GM20000 (cell line): Measurements from ENCODE around the gene ARAP1.

Experiments used
- DNase-seq: peaks from one replicate; pipeline ENCODE4 v3.0.0; 2012; ENCODE audit warnings: low spot score
- TF ChIP-seq, protein P1 (sequence below): IDR thresholded peaks from 2 replicates; pipeline ENCODE4 v1.5.1; 2012; ENCODE audit warnings: mild to moderate bottlenecking, control low read depth; ENCODE audit errors: extremely low read depth, missing control alignments

Gene ARAP1

DNA sequence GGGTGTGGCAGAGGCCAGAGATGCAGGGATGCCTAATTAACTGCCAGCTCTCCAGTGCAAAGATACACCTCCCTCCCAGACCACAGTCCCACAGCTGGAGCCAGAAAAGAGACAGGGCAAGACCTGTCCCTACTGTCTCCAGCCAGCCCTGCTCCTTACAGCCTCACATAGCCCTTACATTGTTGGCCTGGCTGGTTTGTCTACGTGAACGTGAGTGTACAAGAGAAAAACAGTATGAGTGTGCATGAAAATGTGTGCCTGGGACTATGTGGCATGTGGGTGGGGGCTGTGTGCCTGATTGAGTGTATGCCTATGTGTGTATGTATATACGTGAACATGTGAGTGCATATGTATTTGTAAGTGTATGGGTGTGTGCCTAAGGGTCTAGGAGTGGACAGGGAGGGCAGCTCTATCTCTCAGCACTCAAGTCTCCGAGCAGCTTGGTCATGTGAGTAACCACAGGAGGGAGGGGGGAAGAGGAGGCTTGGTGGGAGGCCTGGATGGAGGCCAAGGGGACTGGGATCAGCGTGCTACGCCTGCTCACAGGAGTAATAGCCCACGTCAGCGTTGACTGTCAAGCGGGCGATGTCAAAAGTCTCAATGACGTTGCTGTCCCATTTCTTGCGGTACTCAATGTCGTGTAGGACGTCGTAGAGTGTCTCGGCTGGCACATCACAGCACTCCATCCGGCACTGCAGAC lies 6.6 kb upstream of the ARAP1 start:
- DNase-seq = no peak
- TF ChIP-seq, protein P1, sequence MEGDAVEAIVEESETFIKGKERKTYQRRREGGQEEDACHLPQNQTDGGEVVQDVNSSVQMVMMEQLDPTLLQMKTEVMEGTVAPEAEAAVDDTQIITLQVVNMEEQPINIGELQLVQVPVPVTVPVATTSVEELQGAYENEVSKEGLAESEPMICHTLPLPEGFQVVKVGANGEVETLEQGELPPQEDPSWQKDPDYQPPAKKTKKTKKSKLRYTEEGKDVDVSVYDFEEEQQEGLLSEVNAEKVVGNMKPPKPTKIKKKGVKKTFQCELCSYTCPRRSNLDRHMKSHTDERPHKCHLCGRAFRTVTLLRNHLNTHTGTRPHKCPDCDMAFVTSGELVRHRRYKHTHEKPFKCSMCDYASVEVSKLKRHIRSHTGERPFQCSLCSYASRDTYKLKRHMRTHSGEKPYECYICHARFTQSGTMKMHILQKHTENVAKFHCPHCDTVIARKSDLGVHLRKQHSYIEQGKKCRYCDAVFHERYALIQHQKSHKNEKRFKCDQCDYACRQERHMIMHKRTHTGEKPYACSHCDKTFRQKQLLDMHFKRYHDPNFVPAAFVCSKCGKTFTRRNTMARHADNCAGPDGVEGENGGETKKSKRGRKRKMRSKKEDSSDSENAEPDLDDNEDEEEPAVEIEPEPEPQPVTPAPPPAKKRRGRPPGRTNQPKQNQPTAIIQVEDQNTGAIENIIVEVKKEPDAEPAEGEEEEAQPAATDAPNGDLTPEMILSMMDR = no peak

DNA sequence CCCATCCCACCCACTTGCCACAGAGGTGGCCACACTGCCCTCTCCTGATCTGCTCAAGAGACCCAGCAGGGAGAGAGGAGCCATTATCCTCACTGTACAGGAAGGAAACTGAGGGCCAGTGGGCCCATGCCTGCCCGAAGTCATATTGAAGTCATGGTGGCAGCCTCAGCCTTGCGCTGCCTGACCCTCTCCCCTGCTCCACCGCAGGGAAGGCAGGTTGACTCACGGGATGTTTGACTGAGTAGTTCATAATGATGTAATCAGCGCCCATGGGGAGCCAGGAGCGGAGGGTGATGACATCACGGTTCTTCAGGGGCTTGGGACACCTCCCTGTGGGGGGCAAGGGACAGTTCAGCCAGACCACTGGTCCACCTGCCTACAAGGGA lies 6.1 kb upstream of the ARAP1 start:
- TF ChIP-seq, protein P1 = no peak
- no peak for DNase-seq

DNA sequence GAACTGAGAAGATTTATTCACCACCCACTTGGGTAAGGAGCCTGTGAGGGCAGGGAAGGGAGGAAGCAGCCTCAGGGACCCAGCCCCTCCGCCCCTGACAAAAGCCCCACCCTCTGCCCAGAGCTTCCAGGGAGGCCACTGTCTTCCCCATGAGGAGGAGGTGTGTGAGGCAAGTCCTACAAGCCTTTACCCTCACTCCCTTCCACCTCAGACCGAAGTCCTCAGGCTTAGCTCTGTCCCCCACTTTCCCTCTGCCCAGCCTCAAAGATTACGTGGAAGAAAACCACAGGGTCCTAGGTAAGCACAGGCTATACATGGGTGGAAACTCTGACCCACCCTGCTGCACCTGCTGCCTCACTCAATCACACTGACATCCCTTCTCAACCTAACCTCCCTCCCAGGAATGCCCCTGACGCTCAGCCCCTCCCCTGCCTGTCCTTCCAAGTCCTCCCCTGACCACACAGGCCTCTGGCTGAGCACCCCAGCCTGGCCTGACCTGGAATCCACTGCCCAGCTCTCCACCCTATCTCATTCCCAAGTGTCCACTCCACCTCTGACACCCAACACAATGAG lies 3.6 kb upstream of the ARAP1 start:
- DNase-seq = no peak
- TF ChIP-seq, protein P1 = no peak

DNA sequence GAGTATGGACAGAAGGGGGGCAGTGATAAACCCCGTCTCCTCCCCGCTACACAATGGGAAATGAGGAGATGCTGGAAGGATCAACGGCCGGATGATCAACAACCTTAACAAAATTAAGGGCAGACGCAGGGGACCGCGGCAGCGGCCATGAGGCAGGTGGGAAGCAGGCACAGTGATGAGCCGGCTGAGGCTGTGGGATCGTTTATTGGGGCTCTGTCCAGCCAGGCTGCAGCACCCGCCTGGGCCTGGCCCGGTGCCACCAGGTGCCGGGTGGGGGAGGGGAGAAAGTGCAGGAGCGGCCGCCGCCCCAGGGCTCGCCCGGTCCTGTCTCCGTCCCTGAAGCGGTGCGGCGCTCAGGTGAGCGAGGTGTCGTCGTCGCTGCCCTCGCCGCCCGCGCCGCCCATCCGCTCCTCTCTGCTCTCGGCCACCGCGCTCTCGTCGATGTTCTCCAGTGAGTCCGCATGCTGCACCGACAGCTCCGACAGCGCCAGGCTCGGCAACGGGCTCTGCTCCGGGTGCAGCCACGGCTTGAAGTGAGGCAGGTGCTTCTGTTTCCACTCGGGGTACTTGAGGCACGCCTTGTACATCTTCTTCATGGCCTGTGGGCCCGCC lies 2.4 kb upstream of the ARAP1 start:
- TF ChIP-seq, protein P1 = no peak
- no peak for DNase-seq

DNA sequence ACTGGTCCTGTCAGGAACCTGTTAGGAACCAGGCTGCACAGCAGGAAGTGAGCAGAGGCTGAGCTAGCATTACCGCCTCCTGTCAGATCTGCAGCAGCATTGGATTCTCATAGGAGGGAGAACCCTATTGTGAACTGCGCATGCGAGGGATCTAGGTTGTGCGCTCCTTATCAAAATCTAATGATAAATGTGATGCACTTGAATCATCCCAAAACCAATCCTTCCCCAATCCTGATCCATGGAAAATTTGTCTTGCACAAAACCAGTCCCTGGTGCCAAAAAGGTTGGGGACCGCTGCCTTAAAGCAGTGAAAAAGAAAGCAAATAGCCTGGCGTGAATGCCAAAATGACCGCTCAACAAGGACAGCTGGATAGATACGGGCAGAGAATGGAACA lies 1.9 kb upstream of the ARAP1 start:
- TF ChIP-seq, protein P1 = no peak
- no peak for DNase-seq

DNA sequence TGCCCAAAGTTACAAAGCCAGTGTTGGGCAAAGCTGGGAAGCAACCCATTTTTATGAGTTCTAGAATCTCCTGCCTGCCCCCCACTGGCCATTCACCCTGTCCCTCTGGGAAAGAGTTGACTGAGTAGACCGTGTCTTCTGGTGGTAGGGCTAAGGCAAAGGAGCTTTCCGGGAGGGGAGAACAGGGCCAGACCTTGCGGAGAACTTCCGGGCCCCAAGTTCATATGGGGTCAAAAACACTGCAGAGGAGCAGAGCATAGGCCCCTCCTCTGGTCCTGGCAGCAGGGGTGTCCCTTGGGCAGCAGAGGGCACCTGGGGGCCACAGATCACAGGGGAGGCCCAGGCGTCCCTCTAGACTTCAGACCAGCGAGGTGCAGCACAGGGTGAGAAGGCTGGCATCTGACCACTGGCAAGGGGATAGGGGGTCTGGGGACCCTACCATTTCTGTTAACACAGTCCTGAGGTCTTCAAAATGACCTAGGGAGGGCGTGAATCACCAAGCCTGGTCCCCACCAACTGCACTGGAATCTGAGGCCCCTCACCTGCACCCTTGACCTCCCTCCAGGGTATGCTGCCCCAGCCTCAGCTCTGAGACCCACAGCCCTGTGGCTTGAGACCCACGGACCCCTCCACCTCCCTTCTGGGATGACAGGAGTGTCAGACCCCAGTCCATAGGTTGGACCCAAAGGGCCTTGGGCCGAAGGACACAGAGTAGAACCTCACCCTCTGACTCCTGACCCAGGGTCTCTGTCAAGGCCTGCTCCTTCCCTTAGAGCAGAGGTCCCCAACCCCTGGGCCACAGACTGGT lies 1.3 kb upstream of the ARAP1 start:
- TF ChIP-seq, protein P1 = no peak
- DNase-seq = peak; percentile 44
